Left ventricle myocardium inferior (tissue), 1 donor: ENCODE results near the gene SSBP2. TPM values are rescaled to one million over a fixed set of nuclear protein-coding genes. Genes with fewer than 3 reads are reported as not detected.

Source experiments
- DNase-seq: peaks from one replicate; pipeline ENCODE4 v3.0.0-alpha.2; 2020
- H3K27ac ChIP-seq: fragments of 200-600 bp; replicated peaks from 2 replicates; pipeline ENCODE4 v1.8.0; 2021
- H3K27me3 ChIP-seq: fragments of 200-600 bp; 2 replicates; pipeline ENCODE4 v1.8.0; 2021; ENCODE audit warnings: low read depth
- H3K36me3 ChIP-seq: fragments of 200-600 bp; 2 replicates; pipeline ENCODE4 v1.8.0; 2021
- H3K4me1 ChIP-seq: fragments of 200-600 bp; 2 replicates; pipeline ENCODE4 v1.8.0; 2021
- H3K4me3 ChIP-seq: fragments of 200-600 bp; 2 replicates; pipeline ENCODE4 v1.8.0; 2021; ENCODE audit warnings: mild to moderate bottlenecking, moderate library complexity
- H3K9me3 ChIP-seq: fragments of 200-600 bp; replicated peaks from 2 replicates; pipeline ENCODE4 v1.8.0; 2021
- CTCF ChIP-seq: fragments of 200-600 bp; IDR thresholded peaks from 2 replicates; pipeline ENCODE4 v1.8.0; 2021; ENCODE audit warnings: antibody characterized with exemption, mild to moderate bottlenecking, borderline replicate concordance
- intact Hi-C: fragments of 100-400 bp; cut with micrococcal nuclease; formaldehyde crosslinking; loops from one replicate; pipeline ENCODE4 v1.11.0; 2022
- total RNA-seq: library from RNA; stranded (reverse); fragmentation: NEBNext Ultra II Directional; extraction: Animal tissue kit (Norgen Biotek cat#: 25700); gene quantifications from one replicate; pipeline ENCODE4 v1.2.1, GENCODE V29; 2021
- donor health status: DM: no; HTN: yes; CAD: no; lungs with severe emphysema.

The SSBP2 gene
- total RNA-seq, 1 donor from 2014 or later = 40.7 TPM

- Histone ChIP-seq H3K9me3 (no peaks in the 10 kb centered on the region), H3K27me3 (no peaks in the 10 kb centered on the region), H3K36me3 (no peaks in the 10 kb centered on the region), H3K4me1 (no peaks in the 10 kb centered on the region), H3K27ac (no peak overlapping the region), H3K4me3 (no peak overlapping the region)
- no peak for TF ChIP-seq CTCF
- DNase-seq = no peak
- intact Hi-C loops = no loop called here
Observed at GRCh38 chr5:81402192-81402930, 348.5 kb downstream of the SSBP2 start.

- DNase-seq = no peak
- intact Hi-C loops = no loop called here
- H3K27ac ChIP-seq = no peak overlapping the region
Observed at GRCh38 chr5:81401266-81401665, 349.6 kb downstream of the SSBP2 start.

GRCh38 chr5:81400375-81400774 is 350.5 kb downstream of the SSBP2 start:
- TF ChIP-seq CTCF = no peak
- H3K36me3 ChIP-seq = no peaks in the 10 kb centered on the region
- no peaks in the 10 kb centered on the region for H3K4me1 ChIP-seq
- peaks cover 12% of the 10 kb centered on the region for H3K27me3 ChIP-seq
- no peak overlapping the region for H3K27ac ChIP-seq
- DNase-seq = no peak
- intact Hi-C loops = no loop called here
- H3K9me3 ChIP-seq = peaks cover under 1% of the 10 kb centered on the region
- no peak overlapping the region for H3K4me3 ChIP-seq

More at GRCh38 chr5:81401266-81401665, 349.6 kb downstream of the SSBP2 start:
- Histone ChIP-seq H3K4me3 (no peak overlapping the region), H3K27me3 (peaks cover 5% of the 10 kb centered on the region), H3K9me3 (no peaks in the 10 kb centered on the region), H3K4me1 (no peaks in the 10 kb centered on the region), H3K36me3 (no peaks in the 10 kb centered on the region)
- TF ChIP-seq CTCF = no peak

- Histone ChIP-seq H3K27ac (no peak overlapping the region), H3K27me3 (peaks cover 28% of the 10 kb centered on the region), H3K36me3 (no peaks in the 10 kb centered on the region), H3K9me3 (peaks cover 4% of the 10 kb centered on the region), H3K4me3 (no peak overlapping the region), H3K4me1 (peaks cover 8% of the 10 kb centered on the region)
- TF ChIP-seq CTCF = no peak
- DNase-seq = no peak
- intact Hi-C loops = no loop called here
Observed at GRCh38 chr5:81398741-81399140, 352.2 kb downstream of the SSBP2 start.

- DNase-seq = no peak
- peaks cover 13% of the 10 kb centered on the region for H3K4me1 ChIP-seq
- no peak for TF ChIP-seq CTCF
- H3K27me3 ChIP-seq = peaks cover 43% of the 10 kb centered on the region
- no peak overlapping the region for H3K4me3 ChIP-seq
- H3K27ac ChIP-seq = no peak overlapping the region
- H3K36me3 ChIP-seq = no peaks in the 10 kb centered on the region
- H3K9me3 ChIP-seq = peaks cover 4% of the 10 kb centered on the region
- intact Hi-C loops = no loop called here
Observed at GRCh38 chr5:81397176-81397575, 353.7 kb downstream of the SSBP2 start.
